K562 (cell line): ENCODE data around the gene IRGQ. TPM values are rescaled to one million over a fixed set of nuclear protein-coding genes. Genes with fewer than 3 reads are reported as not detected.

Experiments
- CBX2 ChIP-seq: fragments of 200-600 bp; sonication (generic); IDR thresholded peaks from one replicate; pipeline ENCODE4 v1.6.1; 2012; ENCODE audit warnings: mild to moderate bottlenecking, low read length, inconsistent platforms; ENCODE audit not compliant: insufficient read depth, poor library complexity, severe bottlenecking
- CREB1 ChIP-seq, 2 experiments: sonication (generic) in 1 of 2; formaldehyde crosslinking in 1 of 2; IDR thresholded peaks; 2 replicates each; pipeline versions ENCODE4 v1.6.1 to v1.8.0; 2012 to 2022; ENCODE audit warnings: inconsistent platforms in 1 of 2, mild to moderate bottlenecking in 1 of 2, missing genetic modification reagents in 1 of 2, moderate library complexity in 1 of 2
- CTCF ChIP-seq, 3 experiments: IDR thresholded peaks in 2 of 3; conservative IDR thresholded peaks in 1 of 3; 2 replicates each; pipeline ENCODE4 v1.5.1; 2011 to 2012; ENCODE audit warnings: low read length in 3 of 3, mild to moderate bottlenecking in 3 of 3, control low read depth in 2 of 3, improper control_type of control experiment in 1 of 3, inconsistent platforms in 1 of 3, low read depth in 1 of 3, mixed read lengths in 1 of 3, moderate library complexity in 1 of 3; ENCODE audit not compliant: insufficient read depth in 2 of 3
- EGR1 ChIP-seq: fragments of 450-650 bp; conservative IDR thresholded peaks from 2 replicates; pipeline ENCODE4 v1.6.1; 2017; ENCODE audit warnings: mild to moderate bottlenecking
- GTF2F1 ChIP-seq: IDR thresholded peaks from 2 replicates; pipeline ENCODE4 v1.6.1; 2011; ENCODE audit warnings: low read depth, low read length, improper control_type of control experiment
- HNRNPLL ChIP-seq: fragments of 200-400 bp; formaldehyde crosslinking; IDR thresholded peaks from 2 replicates; pipeline ENCODE4 v1.6.1; 2017; ENCODE audit warnings: low read length, low read depth, mild to moderate bottlenecking; ENCODE audit not compliant: poor library complexity, severe bottlenecking
- IRF1 ChIP-seq: sonication (generic); formaldehyde crosslinking; IDR thresholded peaks from 2 replicates; pipeline ENCODE4 v1.8.0; 2022; ENCODE audit warnings: missing genetic modification reagents, mild to moderate bottlenecking, borderline replicate concordance
- MTA2 ChIP-seq: fragments of 450-650 bp; IDR thresholded peaks from 2 replicates; pipeline ENCODE4 v1.6.1; 2016; ENCODE audit warnings: low read depth
- MXD1 ChIP-seq: fragments of 250-450 bp; sonication (Bioruptor Pico); IDR thresholded peaks from 2 replicates; pipeline ENCODE4 v1.8.0; 2021; ENCODE audit warnings: borderline replicate concordance, mild to moderate bottlenecking, moderate library complexity; ENCODE audit not compliant: poor library complexity, severe bottlenecking
- NFIC ChIP-seq: fragments of 450-650 bp; IDR thresholded peaks from 2 replicates; pipeline ENCODE4 v1.6.1; 2017; ENCODE audit warnings: mild to moderate bottlenecking, inconsistent platforms
- PKNOX1 ChIP-seq: fragments of 450-650 bp; IDR thresholded peaks from 2 replicates; pipeline ENCODE4 v1.6.1; 2016
- RUNX1 ChIP-seq: sonication (generic); IDR thresholded peaks from 2 replicates; pipeline ENCODE4 v1.6.1; 2016; ENCODE audit warnings: antibody characterized with exemption, low read depth
- SP2 ChIP-seq: IDR thresholded peaks from 2 replicates; pipeline ENCODE4 v1.6.1; 2011; ENCODE audit warnings: mild to moderate bottlenecking, low read depth, low read length, moderate library complexity; ENCODE audit not compliant: poor library complexity, severe bottlenecking; ENCODE audit errors: extremely low read depth
- TFAP4 ChIP-seq: sonication (generic); formaldehyde crosslinking; IDR thresholded peaks from 2 replicates; pipeline ENCODE4 v1.8.0; 2022; ENCODE audit warnings: missing genetic modification reagents, mild to moderate bottlenecking, moderate library complexity, borderline replicate concordance
- YY1 ChIP-seq, 3 experiments: IDR thresholded peaks; 2 replicates each; pipeline ENCODE4 v1.6.1; 2011; ENCODE audit warnings: low read length in 2 of 3, mild to moderate bottlenecking in 2 of 3, moderate library complexity in 2 of 3, borderline replicate concordance in 1 of 3, control low read depth in 1 of 3, low read depth in 1 of 3; ENCODE audit not compliant: insufficient read depth in 3 of 3, insufficient replicate concordance in 2 of 3, control insufficient read depth in 1 of 3, insufficient read length in 1 of 3; ENCODE audit errors: extremely low read depth in 1 of 3
- ZFX ChIP-seq: sonication (generic); formaldehyde crosslinking; IDR thresholded peaks from 2 replicates; pipeline ENCODE4 v1.8.0; 2022; ENCODE audit warnings: mild to moderate bottlenecking, missing genetic modification reagents, moderate library complexity
- ZNF431 ChIP-seq: sonication (generic); formaldehyde crosslinking; IDR thresholded peaks from 2 replicates; pipeline ENCODE4 v1.8.0; 2022; ENCODE audit warnings: mild to moderate bottlenecking, missing genetic modification reagents
- ZNF436 ChIP-seq: fragments of 250-450, 450-650 bp; sonication (Bioruptor Pico); formaldehyde crosslinking; IDR thresholded peaks from 2 replicates; pipeline ENCODE4 v1.7.0; 2020; ENCODE audit warnings: mild to moderate bottlenecking
- ZNF764 ChIP-seq: fragments of 250-450 bp; sonication (Bioruptor Pico); IDR thresholded peaks from 2 replicates; pipeline ENCODE4 v1.4.0; 2020; ENCODE audit warnings: low read depth, mild to moderate bottlenecking, moderate library complexity
- polyA plus RNA-seq, 8 experiments: library from polyadenylated mRNA; depleted of rRNA in 4 of 8; stranded (reverse) in 5 of 8; unstranded in 3 of 8; fragments of >200 nt; fragmentation: Nextera tagmentation in 2 of 8; fragmentation: Illumina TruSeq in 1 of 8; extraction: Ambion mirVana in 2 of 8; extraction: Trizol in 1 of 8; gene quantifications; 2 replicates each; pipeline versions ENCODE4 v1.2.1 to v1.2.3, GENCODE V29; 2011 to 2014; ENCODE audit warnings: inconsistent platforms in 1 of 8, missing spikeins in 1 of 8
- total RNA-seq, 7 experiments: library from RNA; depleted of rRNA in 6 of 7; stranded (reverse); fragments of >200 nt in 6 of 7; fragmentation: Illumina TruSeq in 2 of 7; extraction: Trizol in 2 of 7; gene quantifications; 2 replicates each; pipeline versions ENCODE4 v1.2.1 to v1.2.3, GENCODE V29; 2011 to 2021; ENCODE audit warnings: low replicate concordance in 1 of 7

IRGQ gene
- total and polyA plus RNA-seq, 9 of the 15 experiments (the other 6 are each of a cell fraction or from before 2014, with no cell fraction given), result 3.5 to 19.2 (median 7.9) TPM

DNA sequence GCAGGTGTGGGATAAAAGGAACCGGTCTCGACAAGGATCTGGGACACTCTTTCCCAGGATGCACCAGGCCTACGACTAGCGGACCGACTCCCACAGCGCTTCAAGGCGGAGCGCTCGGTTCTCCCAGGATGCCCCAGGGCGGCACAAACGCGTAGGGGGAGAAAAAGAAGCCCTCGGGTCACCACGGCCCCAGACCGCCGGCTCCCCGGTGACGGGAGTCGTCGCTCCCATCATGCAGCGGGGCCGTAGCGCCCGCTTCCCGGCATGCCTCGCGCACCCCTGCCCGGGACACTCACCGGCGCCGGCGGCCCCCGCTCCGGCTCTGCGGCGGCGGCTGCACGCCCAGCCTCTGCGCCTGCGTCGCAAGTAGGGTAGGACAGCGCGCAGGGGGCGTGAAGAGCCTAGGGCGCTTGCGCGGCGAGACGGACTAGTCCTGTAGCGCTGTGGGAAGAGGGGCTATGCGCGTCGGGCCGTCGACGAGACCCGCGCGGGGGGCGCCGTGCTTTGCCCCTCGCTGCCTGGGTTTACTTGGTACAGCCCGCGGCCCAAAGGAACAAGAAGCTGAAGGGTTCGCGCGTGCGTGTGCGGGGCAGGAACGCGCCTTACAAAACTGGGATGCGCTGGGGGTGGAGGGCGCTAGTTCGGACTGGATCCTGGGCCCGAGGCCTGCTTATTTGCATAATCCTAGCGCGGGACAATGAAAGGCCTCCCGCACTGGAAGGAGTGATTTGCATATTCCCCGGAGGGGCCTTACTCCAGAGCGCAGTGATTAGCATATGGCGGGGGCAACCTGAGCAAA lies 23.5 kb upstream of the IRGQ start, which contains the start of gene ZNF428 (continued):
- peak; percentile 68 for TF ChIP-seq GTF2F1
- peak; percentile 3; the same call in 1 of the 2 replicates for TF ChIP-seq ZNF764 (CRISPR knock-in tag)
- TF ChIP-seq SP2, result no peak
- 0 out of 2 replicates have a peak, but pooled peaks have one; percentile 23 for TF ChIP-seq TFAP4 (CRISPR knock-in tag)
- TF ChIP-seq CREB1 (IDR thresholded peaks at IDR 0.05), result no peak
- peak; percentile 80 for TF ChIP-seq CREB1 (CRISPR knock-in tag; IDR thresholded peaks at IDR 0.05)
- peak; percentile 48; the same call in 1 of the 2 replicates for TF ChIP-seq RUNX1
- no peak; the same call in 1 of the 2 replicates for TF ChIP-seq ZNF436
- TF ChIP-seq MTA2, result no peak
- TF ChIP-seq PKNOX1, result no peak; the same call in 1 of the 2 replicates
- TF ChIP-seq EGR1, result peak; percentile 46
- TF ChIP-seq HNRNPLL, result peak; percentile 95
- TF ChIP-seq YY1 (IDR thresholded peaks at IDR 0.05; ENCODE audit: borderline replicate concordance in 1 of 3, control insufficient read depth in 1 of 3, extremely low read depth in 1 of 3, insufficient read depth in 3 of 3, insufficient read length in 1 of 3, insufficient replicate concordance in 2 of 3, low read depth in 1 of 3, low read length in 2 of 3), result peak in 2 of 3 experiments; percentile 59 to 81
- no peak for TF ChIP-seq CTCF (IDR thresholded peaks at IDR 0.05 in 2 of 3, conservative IDR thresholded peaks at IDR 0.05 in 1 of 3; ENCODE audit: insufficient read depth in 2 of 3, low read depth in 1 of 3, low read length in 3 of 3)
- TF ChIP-seq MXD1 (CRISPR knock-in tag), result no peak
- no peak for TF ChIP-seq CBX2
- no peak for TF ChIP-seq IRF1 (CRISPR knock-in tag)
- TF ChIP-seq NFIC, result 0 out of 2 replicates have a peak, but pooled peaks have one; percentile 9
- TF ChIP-seq ZNF431, result no peak
- peak; percentile 98 for TF ChIP-seq ZFX (CRISPR knock-in tag)
